SU-DHL-6 (cell line): ENCODE data around the gene TGFA.

Experiments used
- H2AFZ ChIP-seq: fragments of 200-600 bp; sonication (generic); 2 replicates; pipeline ENCODE4 v1.6.1; 2014; ENCODE audit warnings: low read depth, mild to moderate bottlenecking, moderate library complexity, mixed read lengths, antibody characterized with exemption, low read length; ENCODE audit not compliant: severe bottlenecking
- H3F3A ChIP-seq: fragments of 200-600 bp; shearing (Covaris generic); 2 replicates; pipeline ENCODE4 v1.6.0; 2016; ENCODE audit warnings: antibody characterized with exemption, mild to moderate bottlenecking; ENCODE audit not compliant: insufficient read depth
- H3K27ac ChIP-seq: fragments of 200-600 bp; sonication (generic); 2 replicates; pipeline ENCODE4 v1.5.1; 2016; ENCODE audit warnings: low read depth, mild to moderate bottlenecking, low read length, moderate library complexity, mixed read lengths
- H3K27me3 ChIP-seq: fragments of 200-600 bp; sonication (generic), shearing (Covaris generic); 2 replicates; pipeline ENCODE4 v1.6.0; 2014; ENCODE audit warnings: mild to moderate bottlenecking, low read length
- H3K36me3 ChIP-seq: fragments of 200-600 bp; sonication (generic); 2 replicates; pipeline ENCODE4 v1.6.1; 2014; ENCODE audit warnings: mild to moderate bottlenecking, low read length, mixed read lengths
- H3K4me2 ChIP-seq: fragments of 300-600, 200-600 bp; shearing (Covaris generic), sonication (generic); 2 replicates; pipeline ENCODE4 v1.6.0; 2014; ENCODE audit warnings: low read length, low read depth, mild to moderate bottlenecking; ENCODE audit not compliant: poor library complexity, severe bottlenecking
- H3K4me3 ChIP-seq: fragments of 200-600 bp; sonication (generic); 2 replicates; pipeline ENCODE4 v1.5.1; 2014; ENCODE audit warnings: antibody characterized with exemption, low read length, mild to moderate bottlenecking, mixed read lengths; ENCODE audit not compliant: insufficient read depth, poor library complexity, severe bottlenecking
- H3K79me2 ChIP-seq: fragments of 200-600 bp; sonication (generic); 2 replicates; pipeline ENCODE4 v1.6.1; 2014; ENCODE audit warnings: mild to moderate bottlenecking, low read length, moderate library complexity; ENCODE audit not compliant: insufficient read depth
- H3K9ac ChIP-seq: fragments of 200-600 bp; sonication (generic); 2 replicates; pipeline ENCODE4 v1.7.0; 2014; ENCODE audit warnings: mild to moderate bottlenecking, low read length
- H3K9me2 ChIP-seq: fragments of 200-600 bp; sonication (generic); replicated peaks from 2 replicates; pipeline ENCODE4 v1.6.1; 2014; ENCODE audit warnings: low read length; ENCODE audit not compliant: insufficient read depth
- H3K9me3 ChIP-seq: fragments of 200-600 bp; sonication (generic); 2 replicates; pipeline ENCODE4 v1.6.1; 2014; ENCODE audit warnings: low read length, mixed read lengths; ENCODE audit not compliant: insufficient read depth
- H4K20me1 ChIP-seq: fragments of 200-600 bp; sonication (generic); 2 replicates; pipeline ENCODE4 v1.6.1; 2014; ENCODE audit warnings: low read depth, mild to moderate bottlenecking, antibody characterized with exemption, low read length, moderate library complexity, mixed read lengths
- EZH2phosphoT487 ChIP-seq: fragments of 200-600 bp; sonication (generic), shearing (Covaris generic); conservative IDR thresholded peaks from 2 replicates; pipeline ENCODE4 v1.6.1; 2018; ENCODE audit warnings: mild to moderate bottlenecking, antibody characterized with exemption, low read length, moderate library complexity, mixed read lengths
- TF ChIP-seq, protein P1 (sequence below): fragments of 200-600 bp; sonication (generic); IDR thresholded peaks from one replicate; pipeline ENCODE4 v1.5.1; 2017; ENCODE audit warnings: antibody characterized with exemption, mild to moderate bottlenecking, low read length, moderate library complexity; ENCODE audit not compliant: insufficient read depth, poor library complexity, severe bottlenecking

TGFA gene

DNA sequence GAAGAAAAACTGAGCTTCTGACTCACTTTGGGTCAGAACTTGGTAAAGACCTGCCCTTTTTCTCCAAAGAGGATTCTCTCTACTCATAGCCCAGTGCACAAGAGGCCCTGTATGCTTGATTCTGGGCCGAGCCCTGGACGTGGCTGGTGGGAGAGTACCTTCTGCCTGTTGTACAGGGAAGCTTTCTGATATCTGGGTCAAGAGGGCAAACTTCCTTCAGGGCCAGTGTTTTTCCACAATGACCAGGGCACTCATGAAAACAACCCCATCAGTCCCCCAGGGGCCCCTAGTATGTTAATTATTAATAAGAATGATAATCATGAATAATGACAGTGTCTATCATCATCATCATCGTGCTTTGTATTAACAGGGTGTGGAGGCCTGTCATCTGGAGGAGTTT, 90.0 kb downstream of the TGFA start:
- H3K9me3 ChIP-seq: no peaks in the 10 kb centered on the region
- H3K9me2 ChIP-seq: no peaks in the 10 kb centered on the region
- no peaks in the 10 kb centered on the region for H3K27me3 ChIP-seq
- no peaks in the 10 kb centered on the region for H3K36me3 ChIP-seq
- H3K4me2 ChIP-seq: no peak overlapping the region
- TF ChIP-seq, protein P1, sequence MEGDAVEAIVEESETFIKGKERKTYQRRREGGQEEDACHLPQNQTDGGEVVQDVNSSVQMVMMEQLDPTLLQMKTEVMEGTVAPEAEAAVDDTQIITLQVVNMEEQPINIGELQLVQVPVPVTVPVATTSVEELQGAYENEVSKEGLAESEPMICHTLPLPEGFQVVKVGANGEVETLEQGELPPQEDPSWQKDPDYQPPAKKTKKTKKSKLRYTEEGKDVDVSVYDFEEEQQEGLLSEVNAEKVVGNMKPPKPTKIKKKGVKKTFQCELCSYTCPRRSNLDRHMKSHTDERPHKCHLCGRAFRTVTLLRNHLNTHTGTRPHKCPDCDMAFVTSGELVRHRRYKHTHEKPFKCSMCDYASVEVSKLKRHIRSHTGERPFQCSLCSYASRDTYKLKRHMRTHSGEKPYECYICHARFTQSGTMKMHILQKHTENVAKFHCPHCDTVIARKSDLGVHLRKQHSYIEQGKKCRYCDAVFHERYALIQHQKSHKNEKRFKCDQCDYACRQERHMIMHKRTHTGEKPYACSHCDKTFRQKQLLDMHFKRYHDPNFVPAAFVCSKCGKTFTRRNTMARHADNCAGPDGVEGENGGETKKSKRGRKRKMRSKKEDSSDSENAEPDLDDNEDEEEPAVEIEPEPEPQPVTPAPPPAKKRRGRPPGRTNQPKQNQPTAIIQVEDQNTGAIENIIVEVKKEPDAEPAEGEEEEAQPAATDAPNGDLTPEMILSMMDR: no peak
- no peak for TF ChIP-seq EZH2phosphoT487
- H3K9ac ChIP-seq: no peak overlapping the region
- H2AFZ ChIP-seq: no peak overlapping the region
- no peak overlapping the region for H3K27ac ChIP-seq
- no peaks in the 10 kb centered on the region for H3F3A ChIP-seq
- H3K4me3 ChIP-seq: no peak overlapping the region
- H4K20me1 ChIP-seq: no peaks in the 10 kb centered on the region
- H3K79me2 ChIP-seq: no peaks in the 10 kb centered on the region

DNA sequence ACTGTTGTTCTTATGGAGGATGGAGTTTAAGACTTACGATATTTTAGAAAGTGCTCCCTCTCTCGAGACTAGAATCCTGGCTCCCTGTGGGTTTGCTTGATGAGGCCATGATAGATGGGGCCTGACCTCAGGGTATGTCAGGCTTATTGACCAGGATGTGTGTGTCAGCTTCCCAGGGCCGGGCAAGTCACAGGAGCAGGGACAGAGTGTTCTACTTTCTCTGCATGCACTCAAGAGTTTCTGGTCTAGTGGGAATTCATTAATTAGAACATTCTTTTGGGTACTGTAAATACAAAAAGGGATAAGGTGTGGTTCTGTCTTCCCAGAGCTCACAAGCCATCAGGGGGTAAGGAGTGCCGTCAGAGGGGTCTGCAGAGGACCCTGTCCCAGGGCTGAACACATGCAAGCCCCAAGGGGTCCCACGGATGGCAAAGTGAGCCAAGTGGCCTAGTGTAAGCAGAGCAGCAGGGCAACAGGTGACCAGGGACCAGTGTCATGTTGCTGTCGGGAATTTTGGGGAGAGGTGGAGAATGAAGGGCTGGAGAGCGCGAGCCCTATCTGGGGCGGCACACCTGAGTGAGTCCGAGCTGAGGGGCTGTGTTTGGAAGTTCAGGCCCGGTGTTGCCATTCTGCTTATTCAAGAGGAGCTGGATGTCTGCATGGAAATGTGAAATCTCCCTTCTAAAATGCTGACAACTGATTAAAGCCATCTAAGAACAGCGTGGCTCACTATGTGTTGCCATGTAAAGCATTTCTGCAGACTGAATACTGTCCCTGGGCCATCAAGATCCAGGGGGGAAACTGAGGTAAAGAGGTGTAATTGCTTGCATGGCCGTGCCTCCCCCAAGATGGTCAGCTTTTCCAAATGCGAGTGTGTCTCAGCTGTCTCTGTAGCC, 91.4 kb downstream of the TGFA start:
- H3K9me2 ChIP-seq: no peaks in the 10 kb centered on the region
- no peaks in the 10 kb centered on the region for H4K20me1 ChIP-seq
- H3K4me2 ChIP-seq: no peak overlapping the region
- no peaks in the 10 kb centered on the region for H3K79me2 ChIP-seq
- no peaks in the 10 kb centered on the region for H3F3A ChIP-seq
- no peaks in the 10 kb centered on the region for H3K9me3 ChIP-seq
- TF ChIP-seq, protein P1: no peak
- no peak for TF ChIP-seq EZH2phosphoT487
- H3K9ac ChIP-seq: no peak overlapping the region
- no peaks in the 10 kb centered on the region for H3K27me3 ChIP-seq
- no peak overlapping the region for H2AFZ ChIP-seq
- H3K36me3 ChIP-seq: no peaks in the 10 kb centered on the region
- H3K27ac ChIP-seq: no peak overlapping the region
- H3K4me3 ChIP-seq: no peak overlapping the region

DNA sequence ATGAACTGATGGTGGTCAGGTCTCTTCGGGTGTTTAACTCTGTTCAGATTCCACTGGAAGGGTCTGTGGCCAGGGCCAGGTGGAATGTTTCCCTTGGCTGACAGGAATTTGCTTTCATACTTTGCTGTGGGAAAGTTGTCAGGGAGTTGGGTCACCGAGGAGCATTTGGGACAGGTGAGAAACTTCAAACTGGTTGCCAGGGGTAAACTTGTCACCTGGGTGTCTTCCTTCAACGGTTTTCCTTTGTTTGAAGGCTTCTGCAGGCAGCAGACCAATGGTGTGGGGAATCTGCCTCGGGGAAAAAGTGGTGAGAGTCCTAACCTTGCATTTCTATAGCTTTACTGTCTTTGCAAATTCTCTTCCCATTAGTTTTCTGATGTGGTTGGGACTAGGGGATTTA, 92.2 kb downstream of the TGFA start:
- no peaks in the 10 kb centered on the region for H3F3A ChIP-seq
- no peak for TF ChIP-seq EZH2phosphoT487
- TF ChIP-seq, protein P1: no peak
- no peaks in the 10 kb centered on the region for H3K9me2 ChIP-seq
- H4K20me1 ChIP-seq: no peaks in the 10 kb centered on the region
- no peak overlapping the region for H3K4me2 ChIP-seq
- H2AFZ ChIP-seq: no peak overlapping the region
- no peaks in the 10 kb centered on the region for H3K9me3 ChIP-seq
- no peak overlapping the region for H3K27ac ChIP-seq
- no peak overlapping the region for H3K4me3 ChIP-seq
- H3K27me3 ChIP-seq: no peaks in the 10 kb centered on the region
- H3K36me3 ChIP-seq: no peaks in the 10 kb centered on the region
- H3K79me2 ChIP-seq: no peaks in the 10 kb centered on the region
- H3K9ac ChIP-seq: no peak overlapping the region
